Measurements from ENCODE around the gene IER2. TPM values are rescaled to one million over a fixed set of nuclear protein-coding genes. Genes with fewer than 3 reads are reported as not detected.

The IER2 gene
- total and polyA plus RNA-seq, 9 of the 15 experiments (the other 6 are each of a cell fraction or from before 2014, with no cell fraction given): 4.5 to 205 (median 23.7) TPM

GRCh38 chr19:13155472-13156359 lies 5.5 kb downstream of the IER2 start (continued):
- TF ChIP-seq ZBTB40 (IDR thresholded peaks at IDR 0.05) (0 out of 2 replicates have a peak, but pooled peaks have one; percentile 24), ZBTB40 (CRISPR knock-in tag; IDR thresholded peaks at IDR 0.05) (no peak), NONO (IDR thresholded peaks at IDR 0.05; ENCODE audit: low read depth in 2 of 2, low read length in 1 of 2) (peak; percentile 31 to 32; a peak in 2 of 4 replicates), BACH1 (tag; IDR thresholded peaks at IDR 0.05) (no peak), ZFP91 (CRISPR knock-in tag; IDR thresholded peaks at IDR 0.05) (peak; percentile 11; the same call in 1 of the 2 replicates)
